ENCODE data around the gene SDHAF3. TPM values are rescaled to one million over a fixed set of nuclear protein-coding genes. Genes with fewer than 3 reads are reported as not detected.

The SDHAF3 gene
- total and polyA plus RNA-seq, 2 donors (not counting 1 experiment from before 2014, with no cell fraction given), result 7.5 to 20.2 TPM

DNA sequence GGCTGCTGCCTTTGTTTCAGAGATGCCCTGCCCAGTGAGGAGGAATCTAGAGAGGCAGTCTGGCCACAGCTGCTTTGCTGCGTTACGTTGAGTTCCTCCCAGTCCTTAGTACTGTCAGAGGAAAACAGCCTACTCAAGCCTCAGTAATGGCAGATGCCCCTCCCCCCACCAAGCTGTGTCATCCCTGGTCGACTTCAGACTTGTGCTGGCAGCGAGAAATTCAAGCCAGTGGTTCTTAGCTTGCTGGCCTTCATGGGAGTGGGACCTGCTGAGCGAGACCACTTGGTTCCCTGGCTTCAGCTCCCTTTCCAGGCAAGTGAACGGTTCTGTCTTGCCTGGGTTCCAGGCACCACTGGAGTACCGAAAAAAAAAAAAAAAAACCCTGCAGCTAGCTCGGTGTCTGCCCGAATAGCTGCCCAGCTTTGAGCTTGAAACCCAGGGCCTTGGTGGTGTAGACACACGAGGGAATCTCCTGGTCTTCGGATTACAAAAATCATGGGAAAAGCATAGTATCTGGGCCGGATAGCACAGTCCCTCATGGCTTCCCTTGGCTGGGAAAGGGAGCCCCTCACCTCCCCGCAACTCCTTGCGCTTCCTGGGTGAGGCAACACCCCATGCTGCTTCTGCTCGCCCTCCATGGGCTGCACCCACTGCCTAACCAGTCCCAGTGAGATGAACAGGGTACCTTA is 9.1 kb downstream of the SDHAF3 start:
- Mint-ChIP-seq H3K9me3 (ENCODE audit: insufficient read depth) (peaks cover 7% of the 10 kb centered on the region), H3K27me3 (no peaks in the 10 kb centered on the region), H3K27ac (no peak overlapping the region), H3K4me3 (no peak overlapping the region), H3K4me1 (peaks cover 22% of the 10 kb centered on the region)
- ChIA-PET CTCF (no interaction called here), POLR2A (no interaction called here)
- H3K36me3 ChIP-seq (replicated peaks in 1 of 2; ENCODE audit: control extremely low read depth in 1 of 2, control insufficient read depth in 1 of 2, extremely low read depth in 1 of 2, insufficient read depth in 2 of 2, low read length in 1 of 2), result peaks cover 0 to 3% of the 10 kb centered on the region in 2 experiments
- WGBS (ENCODE audit: insufficient coverage), result 95% methylated on average over 13 of the region's 15 CpGs
- intact Hi-C loops (cut with micrococcal nuclease), result no loop called here
- H3K4me1 ChIP-seq (ENCODE audit: control insufficient read depth in 2 of 2, insufficient read depth in 2 of 2, low read length in 2 of 2), result no peaks in the 10 kb centered on the region
- no peak overlapping the region for H3K4me2 ChIP-seq (replicated peaks; ENCODE audit: low read depth, low read length, poor library complexity, severe bottlenecking)
- H3K79me2 ChIP-seq (ENCODE audit: control insufficient read depth, insufficient read depth, low read length), result peaks cover 82% of the 10 kb centered on the region
- peaks cover 12% of the 10 kb centered on the region for H4K20me1 ChIP-seq (ENCODE audit: control insufficient read depth, insufficient read depth, low read length, poor library complexity, severe bottlenecking)
- DNase-seq (no peak), ATAC-seq (ENCODE audit: low read depth) (no peak)
- no peak overlapping the region for H2AFZ ChIP-seq (ENCODE audit: insufficient read depth, low read depth, low read length, poor library complexity, severe bottlenecking)
- H3K27ac ChIP-seq (ENCODE audit: low read length in 2 of 2), result no peak overlapping the region
- no peaks in the 10 kb centered on the region for H3K9me3 ChIP-seq (ENCODE audit: control extremely low read depth in 1 of 3, control insufficient read depth in 2 of 3, insufficient read depth in 1 of 3, low read length in 2 of 3)
- no peak overlapping the region for H3K9ac ChIP-seq (ENCODE audit: low read length)
- H3K4me3 ChIP-seq (ENCODE audit: control extremely low read depth in 1 of 5, extremely low read depth in 1 of 5, insufficient read depth in 1 of 5, low read depth in 2 of 5, low read length in 4 of 5), result no peak overlapping the region
- TF ChIP-seq, protein P1, sequence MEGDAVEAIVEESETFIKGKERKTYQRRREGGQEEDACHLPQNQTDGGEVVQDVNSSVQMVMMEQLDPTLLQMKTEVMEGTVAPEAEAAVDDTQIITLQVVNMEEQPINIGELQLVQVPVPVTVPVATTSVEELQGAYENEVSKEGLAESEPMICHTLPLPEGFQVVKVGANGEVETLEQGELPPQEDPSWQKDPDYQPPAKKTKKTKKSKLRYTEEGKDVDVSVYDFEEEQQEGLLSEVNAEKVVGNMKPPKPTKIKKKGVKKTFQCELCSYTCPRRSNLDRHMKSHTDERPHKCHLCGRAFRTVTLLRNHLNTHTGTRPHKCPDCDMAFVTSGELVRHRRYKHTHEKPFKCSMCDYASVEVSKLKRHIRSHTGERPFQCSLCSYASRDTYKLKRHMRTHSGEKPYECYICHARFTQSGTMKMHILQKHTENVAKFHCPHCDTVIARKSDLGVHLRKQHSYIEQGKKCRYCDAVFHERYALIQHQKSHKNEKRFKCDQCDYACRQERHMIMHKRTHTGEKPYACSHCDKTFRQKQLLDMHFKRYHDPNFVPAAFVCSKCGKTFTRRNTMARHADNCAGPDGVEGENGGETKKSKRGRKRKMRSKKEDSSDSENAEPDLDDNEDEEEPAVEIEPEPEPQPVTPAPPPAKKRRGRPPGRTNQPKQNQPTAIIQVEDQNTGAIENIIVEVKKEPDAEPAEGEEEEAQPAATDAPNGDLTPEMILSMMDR (IDR thresholded peaks at IDR 0.05), result no peak
- no peak for TF ChIP-seq EZH2 (IDR thresholded peaks at IDR 0.05; ENCODE audit: borderline replicate concordance, insufficient read depth, low read depth, low read length, poor library complexity, severe bottlenecking)
- no peaks in the 10 kb centered on the region for H3K27me3 ChIP-seq (replicated peaks in 1 of 4; ENCODE audit: control extremely low read depth in 1 of 4, control insufficient read depth in 3 of 4, insufficient read depth in 4 of 4, low read length in 3 of 4)

DNA sequence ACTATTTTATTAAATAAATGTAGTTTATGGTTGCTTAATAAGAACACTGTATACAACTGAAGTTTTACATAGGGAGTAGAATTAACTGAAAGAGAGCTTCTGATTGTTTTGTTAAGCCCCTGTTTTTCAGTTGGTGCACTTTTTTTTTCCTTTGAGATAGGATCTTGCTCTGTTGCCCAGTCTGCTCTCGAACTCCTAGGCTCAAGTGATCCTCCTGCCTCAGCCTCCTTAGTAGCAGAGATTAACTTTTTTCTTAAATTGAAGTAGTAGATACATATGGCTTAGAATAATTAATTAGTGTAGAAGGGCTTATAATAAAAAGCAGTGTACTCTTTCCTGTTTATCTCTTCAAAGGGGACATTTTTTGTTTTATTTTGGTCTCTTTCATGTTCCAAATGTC is 11.2 kb downstream of the SDHAF3 start:
- DNase-seq (no peak), ATAC-seq (ENCODE audit: low read depth) (no peak)
- Mint-ChIP-seq H3K4me1 (peaks cover 19% of the 10 kb centered on the region), H3K9me3 (ENCODE audit: insufficient read depth) (peaks cover 7% of the 10 kb centered on the region), H3K27me3 (no peaks in the 10 kb centered on the region), H3K4me3 (no peak overlapping the region), H3K27ac (no peak overlapping the region)
- POLR2A ChIA-PET, result no interaction called here
- Histone ChIP-seq H3K4me3 (ENCODE audit: control extremely low read depth in 1 of 5, extremely low read depth in 1 of 5, insufficient read depth in 1 of 5, low read depth in 2 of 5, low read length in 4 of 5) (no peak overlapping the region), H3K9me3 (ENCODE audit: control extremely low read depth in 1 of 3, control insufficient read depth in 2 of 3, insufficient read depth in 1 of 3, low read length in 2 of 3) (no peaks in the 10 kb centered on the region), H3K4me1 (ENCODE audit: control insufficient read depth in 2 of 2, insufficient read depth in 2 of 2, low read length in 2 of 2) (no peaks in the 10 kb centered on the region), H4K20me1 (ENCODE audit: control insufficient read depth, insufficient read depth, low read length, poor library complexity, severe bottlenecking) (peaks cover 12% of the 10 kb centered on the region), H3K27ac (ENCODE audit: low read length in 2 of 2) (no peak overlapping the region), H3K9ac (ENCODE audit: low read length) (no peak overlapping the region), H2AFZ (ENCODE audit: insufficient read depth, low read depth, low read length, poor library complexity, severe bottlenecking) (no peak overlapping the region), H3K4me2 (replicated peaks; ENCODE audit: low read depth, low read length, poor library complexity, severe bottlenecking) (no peak overlapping the region), H3K36me3 (replicated peaks in 1 of 2; ENCODE audit: control extremely low read depth in 1 of 2, control insufficient read depth in 1 of 2, extremely low read depth in 1 of 2, insufficient read depth in 2 of 2, low read length in 1 of 2) (peaks cover 0 to 3% of the 10 kb centered on the region in 2 experiments), H3K27me3 (replicated peaks in 1 of 4; ENCODE audit: control extremely low read depth in 1 of 4, control insufficient read depth in 3 of 4, insufficient read depth in 4 of 4, low read length in 3 of 4) (no peaks in the 10 kb centered on the region), H3K79me2 (ENCODE audit: control insufficient read depth, insufficient read depth, low read length) (peaks cover 67% of the 10 kb centered on the region)
- CTCF ChIA-PET, result no interaction called here
- intact Hi-C loops (cut with micrococcal nuclease), result no loop called here
- no CpG with 5 or more reads among the region's 1 CpG for WGBS (ENCODE audit: insufficient coverage)
- TF ChIP-seq EZH2 (IDR thresholded peaks at IDR 0.05; ENCODE audit: borderline replicate concordance, insufficient read depth, low read depth, low read length, poor library complexity, severe bottlenecking), result no peak
- TF ChIP-seq, protein P1 (IDR thresholded peaks at IDR 0.05), result no peak
